Ishikawa (cell line): ENCODE results near the gene PLSCR3.

Source experiments
- CEBPB ChIP-seq: IDR thresholded peaks from 2 replicates; pipeline ENCODE4 v1.6.1; 2012
- CREB1 ChIP-seq: IDR thresholded peaks from 2 replicates; pipeline ENCODE4 v1.6.1; 2012; ENCODE audit warnings: low read depth
- EGR1 ChIP-seq: IDR thresholded peaks from 2 replicates; pipeline ENCODE4 v1.6.1; 2012
- EP300 ChIP-seq: IDR thresholded peaks from 2 replicates; pipeline ENCODE4 v1.6.1; 2012; ENCODE audit warnings: borderline replicate concordance
- FOXM1 ChIP-seq: IDR thresholded peaks from 2 replicates; pipeline ENCODE4 v1.6.1; 2012; ENCODE audit warnings: low read depth, borderline replicate concordance
- NFIC ChIP-seq: IDR thresholded peaks from 2 replicates; pipeline ENCODE4 v1.6.1; 2012
- RAD21 ChIP-seq: IDR thresholded peaks from 2 replicates; pipeline ENCODE4 v1.6.1; 2012; ENCODE audit warnings: low read depth
- TAF1 ChIP-seq: IDR thresholded peaks from 2 replicates; pipeline ENCODE4 v1.6.1; 2012; ENCODE audit warnings: low read depth, mild to moderate bottlenecking
- TCF12 ChIP-seq: IDR thresholded peaks from 2 replicates; pipeline ENCODE4 v1.6.1; 2012; ENCODE audit warnings: low read depth
- TEAD4 ChIP-seq: IDR thresholded peaks from 2 replicates; pipeline ENCODE4 v1.6.1; 2012
- YY1 ChIP-seq: IDR thresholded peaks from 2 replicates; pipeline ENCODE4 v1.6.1; 2012; ENCODE audit warnings: low read depth
- ZBTB7A ChIP-seq: IDR thresholded peaks from 2 replicates; pipeline ENCODE4 v1.6.1; 2012; ENCODE audit warnings: low read depth
- TF ChIP-seq, protein P1 (sequence below): IDR thresholded peaks from 2 replicates; pipeline ENCODE4 v1.6.1; 2012
- TF ChIP-seq, protein P2 (sequence below): IDR thresholded peaks from 2 replicates; pipeline ENCODE4 v1.6.1; 2012
- TF ChIP-seq, protein P3 (sequence below): IDR thresholded peaks from 2 replicates; pipeline ENCODE4 v1.6.1; 2012; ENCODE audit warnings: low read depth, mild to moderate bottlenecking

Gene PLSCR3

DNA sequence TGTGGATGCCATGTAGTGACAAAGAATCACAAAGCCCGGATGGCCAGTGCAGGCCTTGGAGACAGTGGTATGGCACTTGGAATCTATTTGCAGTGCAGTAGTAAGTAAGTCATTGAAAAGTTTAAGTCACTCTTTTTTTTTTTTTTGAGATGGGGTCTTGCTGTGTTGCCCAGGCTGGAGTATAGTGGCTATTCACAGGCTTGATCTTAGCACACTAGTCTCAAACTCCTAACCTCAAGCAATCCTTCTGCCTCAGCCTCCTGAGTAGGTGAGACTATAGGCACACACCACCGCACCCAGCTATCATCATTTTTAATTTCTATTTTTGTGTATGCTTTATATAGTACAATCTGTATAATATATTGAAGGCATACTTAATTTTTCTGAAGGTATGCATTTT is 4.3 kb upstream of the PLSCR3 start:
- TF ChIP-seq ZBTB7A (no peak), TEAD4 (no peak), CEBPB (no peak), EP300 (no peak), TCF12 (no peak), FOXM1 (no peak), TAF1 (no peak), YY1 (no peak)
- TF ChIP-seq, protein P1, sequence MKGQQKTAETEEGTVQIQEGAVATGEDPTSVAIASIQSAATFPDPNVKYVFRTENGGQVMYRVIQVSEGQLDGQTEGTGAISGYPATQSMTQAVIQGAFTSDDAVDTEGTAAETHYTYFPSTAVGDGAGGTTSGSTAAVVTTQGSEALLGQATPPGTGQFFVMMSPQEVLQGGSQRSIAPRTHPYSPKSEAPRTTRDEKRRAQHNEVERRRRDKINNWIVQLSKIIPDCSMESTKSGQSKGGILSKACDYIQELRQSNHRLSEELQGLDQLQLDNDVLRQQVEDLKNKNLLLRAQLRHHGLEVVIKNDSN = no peak
- TF ChIP-seq, protein P2, sequence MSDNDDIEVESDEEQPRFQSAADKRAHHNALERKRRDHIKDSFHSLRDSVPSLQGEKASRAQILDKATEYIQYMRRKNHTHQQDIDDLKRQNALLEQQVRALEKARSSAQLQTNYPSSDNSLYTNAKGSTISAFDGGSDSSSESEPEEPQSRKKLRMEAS = no peak
- TF ChIP-seq, protein P3, sequence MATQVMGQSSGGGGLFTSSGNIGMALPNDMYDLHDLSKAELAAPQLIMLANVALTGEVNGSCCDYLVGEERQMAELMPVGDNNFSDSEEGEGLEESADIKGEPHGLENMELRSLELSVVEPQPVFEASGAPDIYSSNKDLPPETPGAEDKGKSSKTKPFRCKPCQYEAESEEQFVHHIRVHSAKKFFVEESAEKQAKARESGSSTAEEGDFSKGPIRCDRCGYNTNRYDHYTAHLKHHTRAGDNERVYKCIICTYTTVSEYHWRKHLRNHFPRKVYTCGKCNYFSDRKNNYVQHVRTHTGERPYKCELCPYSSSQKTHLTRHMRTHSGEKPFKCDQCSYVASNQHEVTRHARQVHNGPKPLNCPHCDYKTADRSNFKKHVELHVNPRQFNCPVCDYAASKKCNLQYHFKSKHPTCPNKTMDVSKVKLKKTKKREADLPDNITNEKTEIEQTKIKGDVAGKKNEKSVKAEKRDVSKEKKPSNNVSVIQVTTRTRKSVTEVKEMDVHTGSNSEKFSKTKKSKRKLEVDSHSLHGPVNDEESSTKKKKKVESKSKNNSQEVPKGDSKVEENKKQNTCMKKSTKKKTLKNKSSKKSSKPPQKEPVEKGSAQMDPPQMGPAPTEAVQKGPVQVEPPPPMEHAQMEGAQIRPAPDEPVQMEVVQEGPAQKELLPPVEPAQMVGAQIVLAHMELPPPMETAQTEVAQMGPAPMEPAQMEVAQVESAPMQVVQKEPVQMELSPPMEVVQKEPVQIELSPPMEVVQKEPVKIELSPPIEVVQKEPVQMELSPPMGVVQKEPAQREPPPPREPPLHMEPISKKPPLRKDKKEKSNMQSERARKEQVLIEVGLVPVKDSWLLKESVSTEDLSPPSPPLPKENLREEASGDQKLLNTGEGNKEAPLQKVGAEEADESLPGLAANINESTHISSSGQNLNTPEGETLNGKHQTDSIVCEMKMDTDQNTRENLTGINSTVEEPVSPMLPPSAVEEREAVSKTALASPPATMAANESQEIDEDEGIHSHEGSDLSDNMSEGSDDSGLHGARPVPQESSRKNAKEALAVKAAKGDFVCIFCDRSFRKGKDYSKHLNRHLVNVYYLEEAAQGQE = no peak

DNA sequence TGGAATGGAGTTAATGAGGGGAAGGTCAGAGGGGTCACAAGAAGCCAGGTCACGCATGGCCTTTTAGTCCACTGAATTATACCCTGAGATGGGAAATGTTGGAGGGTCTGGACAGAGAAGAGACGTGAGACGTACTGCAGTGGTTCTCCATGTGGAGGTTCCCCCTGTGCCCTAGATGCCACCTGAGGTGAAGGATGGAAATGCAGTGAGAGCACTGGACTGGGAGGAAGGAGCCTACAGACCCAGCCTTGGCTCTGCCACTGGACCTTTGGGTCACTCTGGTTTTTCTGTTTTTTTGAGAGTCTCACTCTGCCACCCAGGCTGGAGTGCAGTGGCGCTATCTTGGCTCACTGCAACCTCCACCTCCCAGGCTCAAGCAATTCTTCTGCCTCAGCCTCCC is 1.8 kb upstream of the PLSCR3 start:
- TF ChIP-seq RAD21 (no peak), ZBTB7A (no peak), FOXM1 (no peak), CEBPB (no peak), EP300 (no peak), TCF12 (no peak), TAF1 (no peak), YY1 (no peak), NFIC (no peak), CREB1 (no peak), TEAD4 (no peak), EGR1 (no peak)
- TF ChIP-seq, protein P2 = no peak
- TF ChIP-seq, protein P1 = no peak
- TF ChIP-seq, protein P3 = no peak

DNA sequence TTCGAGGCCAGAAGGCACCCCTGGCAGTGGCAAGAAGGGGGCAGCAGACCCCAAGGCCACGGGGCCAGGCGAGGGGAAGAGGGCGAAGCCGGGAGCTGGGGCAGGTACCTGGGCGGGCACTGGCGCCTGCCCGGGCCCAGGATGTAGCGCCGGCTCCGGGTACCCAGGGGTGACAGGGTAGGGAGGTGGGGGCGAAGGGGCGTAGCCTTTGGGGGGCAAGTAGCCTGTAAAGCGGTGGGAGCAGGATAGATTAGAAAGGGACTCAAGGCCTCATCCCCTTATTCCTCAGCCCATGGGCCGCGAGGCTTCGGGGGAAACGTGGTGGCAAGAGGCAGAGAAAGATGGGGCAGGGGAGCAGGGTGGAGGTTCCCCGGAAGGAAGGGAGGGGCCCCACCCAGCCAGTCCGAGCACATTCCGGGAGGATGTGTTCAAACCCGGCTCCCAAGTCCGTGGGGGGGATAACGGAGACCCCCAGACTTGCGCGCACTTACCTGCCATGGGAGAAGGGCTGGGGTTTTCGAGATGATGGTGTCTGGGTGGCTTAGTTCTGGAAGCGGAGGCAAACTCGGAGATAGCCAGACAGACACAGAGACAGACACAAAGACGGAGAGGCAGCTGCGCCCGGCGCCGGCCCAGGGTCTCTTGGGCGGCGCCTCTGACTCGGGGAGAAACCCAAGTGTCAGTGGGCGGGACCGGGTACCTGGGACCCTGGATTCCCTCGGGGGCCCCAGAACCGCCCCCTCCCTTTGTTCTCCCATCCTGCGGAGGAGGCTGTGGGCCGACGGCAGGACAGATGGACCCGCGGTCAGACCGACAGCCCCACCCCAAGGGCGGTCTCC is 493 bp downstream of the PLSCR3 start:
- TF ChIP-seq, protein P3 = no peak
- TF ChIP-seq CEBPB (no peak), TCF12 (no peak), TAF1 (no peak), RAD21 (no peak), FOXM1 (no peak), NFIC (no peak), ZBTB7A (peak; percentile 76), YY1 (no peak), EGR1 (no peak), TEAD4 (peak; percentile 43; the same call in 1 of the 2 replicates), EP300 (no peak), CREB1 (no peak)
- TF ChIP-seq, protein P1 = no peak
- TF ChIP-seq, protein P2 = peak; percentile 32; the same call in 1 of the 2 replicates
